ENCODE measurements around the gene ZNF697.

ZNF697 gene

DNA sequence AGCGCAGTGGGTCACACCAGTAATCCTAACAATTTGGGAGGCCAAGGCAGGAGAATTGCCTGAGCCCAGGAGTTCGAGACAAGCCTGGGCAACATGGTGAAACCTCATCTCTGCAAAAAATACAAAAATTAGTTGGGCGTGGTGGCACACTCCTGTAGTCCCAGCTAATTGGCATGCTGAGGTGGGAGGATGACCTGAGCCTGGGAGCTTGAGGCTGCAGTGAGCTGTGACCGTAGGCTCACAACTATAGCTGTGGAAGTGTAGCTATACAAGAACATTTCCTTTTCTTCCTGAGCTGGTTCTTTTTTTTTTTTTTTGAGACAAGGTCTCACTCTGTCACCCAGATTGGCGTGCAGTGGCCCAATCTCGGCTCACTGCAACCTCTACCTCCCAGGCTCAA, 19.1 kb upstream of the ZNF697 start:
- no peaks in the 10 kb centered on the region for H3K9me3 ChIP-seq (ENCODE audit: control insufficient read depth in 5 of 5, low read length in 5 of 5)
- H3K9ac ChIP-seq (ENCODE audit: low read length in 5 of 5): no peak overlapping the region
- H3K27ac ChIP-seq (ENCODE audit: low read depth, low read length): no peak overlapping the region
- no peaks in the 10 kb centered on the region for H3K4me1 ChIP-seq (ENCODE audit: control insufficient read depth in 5 of 5, insufficient read depth in 5 of 5, low read length in 5 of 5)
- H3K36me3 ChIP-seq (ENCODE audit: control insufficient read depth in 5 of 5, insufficient read depth in 5 of 5, low read length in 5 of 5): no peaks in the 10 kb centered on the region
- no peaks in the 10 kb centered on the region for H3K27me3 ChIP-seq (ENCODE audit: control insufficient read depth in 5 of 5, insufficient read depth in 4 of 5, low read length in 5 of 5)
- no peak overlapping the region for H3K4me3 ChIP-seq (ENCODE audit: low read depth in 1 of 5, low read length in 5 of 5)

DNA sequence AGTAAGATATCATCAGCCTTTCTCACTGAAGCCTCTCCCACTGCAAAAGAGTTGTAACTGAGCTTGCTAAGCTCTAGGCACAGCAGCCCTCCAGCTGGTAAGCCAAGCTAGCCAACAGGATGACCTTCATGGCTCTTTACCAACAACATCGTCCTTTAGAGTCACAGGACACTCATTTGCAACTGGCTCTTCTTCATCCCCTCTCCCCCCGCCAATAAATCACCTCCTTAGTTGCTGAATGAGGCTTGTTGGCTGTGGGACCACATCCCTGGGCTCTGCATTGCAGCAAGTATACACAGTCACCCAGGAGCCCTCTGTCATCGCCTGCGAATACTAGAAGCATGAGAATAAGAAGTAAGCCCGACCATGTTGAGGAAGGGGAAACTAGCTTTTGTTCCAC, 16.0 kb upstream of the ZNF697 start:
- no peaks in the 10 kb centered on the region for H3K27me3 ChIP-seq (ENCODE audit: control insufficient read depth in 5 of 5, insufficient read depth in 4 of 5, low read length in 5 of 5)
- no peaks in the 10 kb centered on the region for H3K36me3 ChIP-seq (ENCODE audit: control insufficient read depth in 5 of 5, insufficient read depth in 5 of 5, low read length in 5 of 5)
- no peaks in the 10 kb centered on the region for H3K9me3 ChIP-seq (ENCODE audit: control insufficient read depth in 5 of 5, low read length in 5 of 5)
- no peaks in the 10 kb centered on the region for H3K4me1 ChIP-seq (ENCODE audit: control insufficient read depth in 5 of 5, insufficient read depth in 5 of 5, low read length in 5 of 5)
- no peak overlapping the region for H3K9ac ChIP-seq (ENCODE audit: low read length in 5 of 5)
- no peak overlapping the region for H3K4me3 ChIP-seq (ENCODE audit: low read depth in 1 of 5, low read length in 5 of 5)
- H3K27ac ChIP-seq (ENCODE audit: low read depth, low read length): no peak overlapping the region

GRCh38 chr1:119662034-119662437, 14.0 kb upstream of the ZNF697 start:
- no peak overlapping the region for H3K4me3 ChIP-seq (ENCODE audit: low read depth in 1 of 5, low read length in 5 of 5)
- H3K4me1 ChIP-seq (ENCODE audit: control insufficient read depth in 5 of 5, insufficient read depth in 5 of 5, low read length in 5 of 5): no peaks in the 10 kb centered on the region
- no peaks in the 10 kb centered on the region for H3K36me3 ChIP-seq (ENCODE audit: control insufficient read depth in 5 of 5, insufficient read depth in 5 of 5, low read length in 5 of 5)
- H3K9me3 ChIP-seq (ENCODE audit: control insufficient read depth in 5 of 5, low read length in 5 of 5): no peaks in the 10 kb centered on the region
- no peaks in the 10 kb centered on the region for H3K27me3 ChIP-seq (ENCODE audit: control insufficient read depth in 5 of 5, insufficient read depth in 4 of 5, low read length in 5 of 5)
- H3K9ac ChIP-seq (ENCODE audit: low read length in 5 of 5): no peak overlapping the region
- no peak overlapping the region for H3K27ac ChIP-seq (ENCODE audit: low read depth, low read length)

GRCh38 chr1:119660253-119661083, 12.4 kb upstream of the ZNF697 start:
- H3K27me3 ChIP-seq (ENCODE audit: control insufficient read depth in 5 of 5, insufficient read depth in 4 of 5, low read length in 5 of 5): no peaks in the 10 kb centered on the region
- H3K27ac ChIP-seq (ENCODE audit: low read depth, low read length): no peak overlapping the region
- no peak overlapping the region for H3K4me3 ChIP-seq (ENCODE audit: low read depth in 1 of 5, low read length in 5 of 5)
- H3K9me3 ChIP-seq (ENCODE audit: control insufficient read depth in 5 of 5, low read length in 5 of 5): no peaks in the 10 kb centered on the region
- no peak overlapping the region for H3K9ac ChIP-seq (ENCODE audit: low read length in 5 of 5)
- no peaks in the 10 kb centered on the region for H3K4me1 ChIP-seq (ENCODE audit: control insufficient read depth in 5 of 5, insufficient read depth in 5 of 5, low read length in 5 of 5)
- H3K36me3 ChIP-seq (ENCODE audit: control insufficient read depth in 5 of 5, insufficient read depth in 5 of 5, low read length in 5 of 5): no peaks in the 10 kb centered on the region

DNA sequence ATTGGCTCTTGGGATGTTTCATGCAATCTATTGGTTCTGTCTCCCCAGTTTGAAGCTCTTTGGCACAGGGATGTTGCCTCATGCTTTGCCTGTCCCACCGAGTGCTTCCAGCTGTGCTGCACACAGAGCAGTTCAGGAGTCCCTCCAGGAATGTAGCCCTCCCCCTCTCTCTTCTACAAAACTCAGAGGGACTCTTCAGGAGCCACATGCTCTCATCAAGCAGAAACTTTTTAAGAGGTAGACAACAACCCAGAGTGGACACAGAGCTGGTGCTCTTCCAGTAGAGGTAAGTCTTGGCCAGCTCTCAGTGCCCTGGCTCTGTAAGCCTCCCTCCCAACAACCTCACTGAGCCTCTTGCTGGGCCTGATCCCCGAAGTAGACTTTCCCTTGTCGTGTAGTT, 11.6 kb upstream of the ZNF697 start:
- H3K9me3 ChIP-seq (ENCODE audit: control insufficient read depth in 5 of 5, low read length in 5 of 5): no peaks in the 10 kb centered on the region
- peaks cover 0 to 3% (median 0%) of the 10 kb centered on the region in 5 donors for H3K4me1 ChIP-seq (ENCODE audit: control insufficient read depth in 5 of 5, insufficient read depth in 5 of 5, low read length in 5 of 5)
- H3K27me3 ChIP-seq (ENCODE audit: control insufficient read depth in 5 of 5, insufficient read depth in 4 of 5, low read length in 5 of 5): no peaks in the 10 kb centered on the region
- no peaks in the 10 kb centered on the region for H3K36me3 ChIP-seq (ENCODE audit: control insufficient read depth in 5 of 5, insufficient read depth in 5 of 5, low read length in 5 of 5)
- H3K4me3 ChIP-seq (ENCODE audit: low read depth in 1 of 5, low read length in 5 of 5): no peak overlapping the region
- H3K9ac ChIP-seq (ENCODE audit: low read length in 5 of 5): no peak overlapping the region
- no peak overlapping the region for H3K27ac ChIP-seq (ENCODE audit: low read depth, low read length)

- H3K36me3 ChIP-seq (ENCODE audit: control insufficient read depth in 5 of 5, insufficient read depth in 5 of 5, low read length in 5 of 5): no peaks in the 10 kb centered on the region
- H3K4me3 ChIP-seq (ENCODE audit: low read depth in 1 of 5, low read length in 5 of 5): no peak overlapping the region
- no peaks in the 10 kb centered on the region for H3K9me3 ChIP-seq (ENCODE audit: control insufficient read depth in 5 of 5, low read length in 5 of 5)
- H3K9ac ChIP-seq (ENCODE audit: low read length in 5 of 5): no peak overlapping the region
- H3K27ac ChIP-seq (ENCODE audit: low read depth, low read length): no peak overlapping the region
- H3K4me1 ChIP-seq (ENCODE audit: control insufficient read depth in 5 of 5, insufficient read depth in 5 of 5, low read length in 5 of 5): peaks cover 0 to 19% (median 9%) of the 10 kb centered on the region in 5 donors
- no peaks in the 10 kb centered on the region for H3K27me3 ChIP-seq (ENCODE audit: control insufficient read depth in 5 of 5, insufficient read depth in 4 of 5, low read length in 5 of 5)
These were observed 8.4 kb upstream of the ZNF697 start for GRCh38 chr1:119656410-119656955.

DNA sequence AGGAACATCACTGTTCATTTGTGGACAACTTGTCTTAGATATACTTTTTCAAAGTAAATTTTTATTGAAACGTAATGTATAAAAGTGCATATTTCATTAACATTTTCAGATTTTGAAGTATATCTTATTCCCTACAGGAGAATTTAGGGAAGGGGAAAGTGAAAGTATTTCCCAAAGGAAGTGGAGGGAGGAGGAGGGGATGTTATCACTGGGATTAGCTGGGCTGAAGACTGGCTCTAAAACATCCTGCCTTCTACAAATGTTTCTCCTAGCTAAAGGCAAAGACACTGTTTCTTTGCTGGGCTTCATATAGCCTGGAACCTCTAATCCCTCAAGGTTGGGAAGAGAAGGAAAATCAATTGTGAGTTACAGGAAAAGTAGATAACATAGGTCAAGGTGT, 7.1 kb upstream of the ZNF697 start:
- Histone ChIP-seq H3K4me1 (ENCODE audit: control insufficient read depth in 5 of 5, insufficient read depth in 5 of 5, low read length in 5 of 5) (peaks cover 0 to 19% (median 9%) of the 10 kb centered on the region in 5 donors), H3K36me3 (ENCODE audit: control insufficient read depth in 5 of 5, insufficient read depth in 5 of 5, low read length in 5 of 5) (no peaks in the 10 kb centered on the region), H3K27me3 (ENCODE audit: control insufficient read depth in 5 of 5, insufficient read depth in 4 of 5, low read length in 5 of 5) (no peaks in the 10 kb centered on the region), H3K27ac (ENCODE audit: low read depth, low read length) (no peak overlapping the region), H3K9ac (ENCODE audit: low read length in 5 of 5) (no peak overlapping the region), H3K9me3 (ENCODE audit: control insufficient read depth in 5 of 5, low read length in 5 of 5) (no peaks in the 10 kb centered on the region), H3K4me3 (ENCODE audit: low read depth in 1 of 5, low read length in 5 of 5) (no peak overlapping the region)

DNA sequence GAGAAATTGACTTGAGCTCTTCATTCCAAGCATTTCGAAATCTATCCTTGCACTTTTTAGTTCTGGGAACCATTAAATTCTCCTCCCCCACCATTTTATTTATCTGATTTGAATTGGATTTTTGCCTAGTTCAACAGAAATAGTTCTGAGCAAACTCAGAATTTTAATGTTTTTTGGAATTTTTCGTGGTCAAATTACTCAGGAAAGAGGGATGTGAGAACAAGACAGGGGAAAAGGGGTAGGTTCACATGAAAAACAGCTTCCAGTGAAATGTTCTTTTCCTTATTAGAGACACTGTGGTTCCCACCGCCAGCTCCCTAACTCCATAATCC, 5.7 kb upstream of the ZNF697 start:
- H3K9me3 ChIP-seq (ENCODE audit: control insufficient read depth in 5 of 5, low read length in 5 of 5): no peaks in the 10 kb centered on the region
- no peaks in the 10 kb centered on the region for H3K27me3 ChIP-seq (ENCODE audit: control insufficient read depth in 5 of 5, insufficient read depth in 4 of 5, low read length in 5 of 5)
- H3K9ac ChIP-seq (ENCODE audit: low read length in 5 of 5): peak overlapping the region in 1 of 5 donors; percentile 42
- H3K36me3 ChIP-seq (ENCODE audit: control insufficient read depth in 5 of 5, insufficient read depth in 5 of 5, low read length in 5 of 5): no peaks in the 10 kb centered on the region
- H3K4me1 ChIP-seq (ENCODE audit: control insufficient read depth in 5 of 5, insufficient read depth in 5 of 5, low read length in 5 of 5): peaks cover 0 to 22% (median 11%) of the 10 kb centered on the region in 5 donors
- H3K4me3 ChIP-seq (ENCODE audit: low read depth in 1 of 5, low read length in 5 of 5): no peak overlapping the region
- H3K27ac ChIP-seq (ENCODE audit: low read depth, low read length): peak overlapping the region; percentile 15

- Histone ChIP-seq H3K27ac (ENCODE audit: low read depth, low read length) (peak overlapping the region; percentile 15), H3K4me3 (ENCODE audit: low read depth in 1 of 5, low read length in 5 of 5) (no peak overlapping the region), H3K36me3 (ENCODE audit: control insufficient read depth in 5 of 5, insufficient read depth in 5 of 5, low read length in 5 of 5) (no peaks in the 10 kb centered on the region), H3K9ac (ENCODE audit: low read length in 5 of 5) (peak overlapping the region in 1 of 5 donors; percentile 42), H3K9me3 (ENCODE audit: control insufficient read depth in 5 of 5, low read length in 5 of 5) (no peaks in the 10 kb centered on the region), H3K27me3 (ENCODE audit: control insufficient read depth in 5 of 5, insufficient read depth in 4 of 5, low read length in 5 of 5) (no peaks in the 10 kb centered on the region), H3K4me1 (ENCODE audit: control insufficient read depth in 5 of 5, insufficient read depth in 5 of 5, low read length in 5 of 5) (peaks cover 0 to 24% (median 14%) of the 10 kb centered on the region in 5 donors)
These were observed 5.2 kb upstream of the ZNF697 start for GRCh38 chr1:119653135-119653838.

- no peaks in the 10 kb centered on the region for H3K9me3 ChIP-seq (ENCODE audit: control insufficient read depth in 5 of 5, low read length in 5 of 5)
- no peak overlapping the region for H3K4me3 ChIP-seq (ENCODE audit: low read depth in 1 of 5, low read length in 5 of 5)
- H3K4me1 ChIP-seq (ENCODE audit: control insufficient read depth in 5 of 5, insufficient read depth in 5 of 5, low read length in 5 of 5): peaks cover 0 to 27% (median 16%) of the 10 kb centered on the region in 5 donors
- H3K27me3 ChIP-seq (ENCODE audit: control insufficient read depth in 5 of 5, insufficient read depth in 4 of 5, low read length in 5 of 5): no peaks in the 10 kb centered on the region
- H3K27ac ChIP-seq (ENCODE audit: low read depth, low read length): no peak overlapping the region
- H3K36me3 ChIP-seq (ENCODE audit: control insufficient read depth in 5 of 5, insufficient read depth in 5 of 5, low read length in 5 of 5): no peaks in the 10 kb centered on the region
- no peak overlapping the region for H3K9ac ChIP-seq (ENCODE audit: low read length in 5 of 5)
These were observed 4.5 kb upstream of the ZNF697 start for GRCh38 chr1:119652587-119652986.

Data from subcutaneous abdominal adipose tissue (tissue), 5 donors.